ENCODE measurements around the gene C7orf57.

C7orf57 gene

GRCh38 chr7:48087349-48087748 lies 52.0 kb downstream of the C7orf57 start:
- no peak for DNase-seq

- DNase-seq: no peak
Measured at GRCh38 chr7:48088559-48089045, 53.3 kb downstream of the C7orf57 start.

- peak; percentile 83 to 90 for DNase-seq
Measured at GRCh38 chr7:48089046-48090003, 54.0 kb downstream of the C7orf57 start, which contains the start of gene UPP1. Gene UPP1 (plus strand): TSS chr7:48089265. CDS start chr7:48094784, 5,519 bp downstream.

GRCh38 chr7:48090095-48090805 lies 54.9 kb downstream of the C7orf57 start:
- no peak for DNase-seq

GRCh38 chr7:48091506-48092433 lies 56.4 kb downstream of the C7orf57 start:
- DNase-seq: no peak

GRCh38 chr7:48094861-48095293 lies 59.5 kb downstream of the C7orf57 start:
- no peak for DNase-seq

- DNase-seq: no peak
Measured at GRCh38 chr7:48096273-48096672, 60.9 kb downstream of the C7orf57 start.

- no peak for DNase-seq
Measured at GRCh38 chr7:48097521-48098231, 62.3 kb downstream of the C7orf57 start.

- DNase-seq: no peak
Measured at GRCh38 chr7:48098846-48099245, 63.5 kb downstream of the C7orf57 start.

GRCh38 chr7:48099781-48100180 lies 64.4 kb downstream of the C7orf57 start:
- DNase-seq: no peak

GRCh38 chr7:48101352-48101751 lies 66.0 kb downstream of the C7orf57 start:
- DNase-seq: no peak

- DNase-seq: peak in 1 of 2 donors; percentile 54
Measured at GRCh38 chr7:48101968-48102367, 66.6 kb downstream of the C7orf57 start.

- no peak for DNase-seq
Measured at GRCh38 chr7:48102530-48102929, 67.2 kb downstream of the C7orf57 start.

- DNase-seq: no peak
Measured at GRCh38 chr7:48105045-48105444, 69.7 kb downstream of the C7orf57 start.

- DNase-seq: peak in 1 of 2 donors; percentile 14
Measured at GRCh38 chr7:48106906-48107659, 71.7 kb downstream of the C7orf57 start.

- peak in 1 of 2 donors; percentile 11 for DNase-seq
Measured at GRCh38 chr7:48107926-48108472, 72.7 kb downstream of the C7orf57 start.

- DNase-seq: peak in 1 of 2 donors; percentile 14
Measured at GRCh38 chr7:48108959-48109847, 73.9 kb downstream of the C7orf57 start.

- DNase-seq: peak; percentile 92 to 94
Measured at GRCh38 chr7:48109848-48110663, 74.7 kb downstream of the C7orf57 start.

- no peak for DNase-seq
Measured at GRCh38 chr7:48110868-48111267, 75.5 kb downstream of the C7orf57 start.
